SK-MEL-5 (cell line): Measurements from ENCODE around the gene RFFL. TPM values are rescaled to one million over a fixed set of nuclear protein-coding genes. Genes with fewer than 3 reads are reported as not detected.
A peak's percentile ranks its signal among the peaks of the same experiment; 100 is the strongest.
"Not testable (repeated sequence)": the region's sequence is repeated elsewhere in the genome, so short reads cannot be mapped to it uniquely, and the experiment has no call there.

Source experiments
- DNase-seq: peaks from one replicate; pipeline ENCODE4 v3.0.0-alpha.2; 2016; ENCODE audit warnings: low read depth, low spot score
- in situ Hi-C: cut with HindIII; loops from 2 replicates; pipeline ENCODE4 v1.10.0; 2016; ENCODE audit warnings: low sequenced_read_pairs, high pct_unique_total_duplicates, low pct_unique_long_range_greater_than_20kb
- total RNA-seq: library from RNA; depleted of rRNA; stranded (reverse); fragments of >200 nt; shearing (Covaris generic); gene quantifications from 2 replicates; pipeline ENCODE4 v1.2.3, GENCODE V29; 2014

The RFFL gene
- total RNA-seq, 1 experiment from 2014 or later, result 9.7 TPM

- DNase-seq, result no peak
- in situ Hi-C loops, result no loop called here
These were observed 40.9 kb downstream of the RFFL start for GRCh38 chr17:35022536-35023063.

- no peak for DNase-seq
- in situ Hi-C loops, result no loop called here
These were observed 41.8 kb downstream of the RFFL start for GRCh38 chr17:35021520-35022380.

- in situ Hi-C loops, result no loop called here
- no peak for DNase-seq
These were observed 43.9 kb downstream of the RFFL start for GRCh38 chr17:35019386-35020179.

- no peak for DNase-seq
- in situ Hi-C loops, result no loop called here
These were observed 44.7 kb downstream of the RFFL start for GRCh38 chr17:35018814-35019213.

- in situ Hi-C loops, result no loop called here
These were observed 46.5 kb downstream of the RFFL start for GRCh38 chr17:35017021-35017420.

GRCh38 chr17:35016369-35016768 is 47.1 kb downstream of the RFFL start:
- in situ Hi-C loops, result no loop called here
- DNase-seq, result no peak

More at GRCh38 chr17:35017021-35017420, 46.5 kb downstream of the RFFL start:
- peak; percentile 81 for DNase-seq

GRCh38 chr17:35011671-35012216 is 51.8 kb downstream of the RFFL start:
- in situ Hi-C loops, result no loop called here
- no peak for DNase-seq

- in situ Hi-C loops, result no loop called here
- DNase-seq, result no peak
These were observed 53.4 kb downstream of the RFFL start for GRCh38 chr17:35010093-35010492.

GRCh38 chr17:35006961-35007360 is 56.5 kb downstream of the RFFL start:
- in situ Hi-C loops, result no loop called here
- DNase-seq, result no peak

GRCh38 chr17:35006345-35006744 is 57.2 kb downstream of the RFFL start:
- DNase-seq, result no peak
- in situ Hi-C loops, result no loop called here

GRCh38 chr17:35003778-35004177 is 59.7 kb downstream of the RFFL start:
- in situ Hi-C loops, result no loop called here
- DNase-seq, result no peak

- in situ Hi-C loops, result no loop called here
- DNase-seq, result no peak
These were observed 60.5 kb downstream of the RFFL start for GRCh38 chr17:35002876-35003551.

GRCh38 chr17:35001549-35001948 is 62.0 kb downstream of the RFFL start:
- in situ Hi-C loops, result no loop called here
- DNase-seq, result no peak

- in situ Hi-C loops, result not testable (repeated sequence)
These were observed 62.5 kb downstream of the RFFL start for GRCh38 chr17:35000965-35001364.

GRCh38 chr17:34999456-34999855 is 64.1 kb downstream of the RFFL start:
- in situ Hi-C loops, result no loop called here
- DNase-seq, result no peak

More at GRCh38 chr17:35000965-35001364, 62.5 kb downstream of the RFFL start:
- not testable (repeated sequence) for DNase-seq

- DNase-seq, result peak; percentile 81
- in situ Hi-C loops, result no loop called here
These were observed 65.3 kb downstream of the RFFL start for GRCh38 chr17:34998205-34998604.

- in situ Hi-C loops, result no loop called here
- no peak for DNase-seq
These were observed 66.1 kb downstream of the RFFL start for GRCh38 chr17:34997355-34997862.
